HepG2 (cell line): ENCODE data around the gene MAN1C1. TPM values are rescaled to one million over a fixed set of nuclear protein-coding genes. Genes with fewer than 3 reads are reported as not detected.

Experiments
- ATAC-seq: fragments of 200-7000 bp; cut with Tn5 transposase; 3 replicates; pipeline ENCODE4 v1.9.1; 2020; ENCODE audit warnings: mild to moderate bottlenecking, moderate library complexity
- BruUV-seq: library from RNA; stranded (reverse); fragments of 400-500 nt; replicated peaks from 2 replicates; lab custom pipeline; 2021; lab: Mats Ljungman, UMichigan
- CTCF ChIA-PET: fragments of 300-600 bp; formaldehyde crosslinking; extraction: SDS; loops from one replicate; lab custom pipeline; 2021; ENCODE audit warnings: low total read pairs, inconsistent platforms, low intra/inter-chr PET ratio; lab: Yijun Ruan, JAX
- POLR2A ChIA-PET: fragments of 350-600 bp; sonication (Branson Sonifier 250); formaldehyde crosslinking; loops from one replicate; lab custom pipeline; 2020; ENCODE audit warnings: antibody characterized with exemption, inconsistent platforms; lab: Yijun Ruan, JAX
- DNase-seq: peaks from one replicate; pipeline ENCODE4 v3.0.0-alpha.2; 2015; ENCODE audit warnings: low spot score
- FAIRE-seq: peaks from 3 replicates; lab custom pipeline; 2011; peaks lifted over from hg19 to GRCh38; lab: Jason Lieb, UNC
- H2AFZ ChIP-seq: one replicate; pipeline ENCODE4 v1.6.1; 2011; ENCODE audit warnings: low read length, inconsistent platforms
- H3K27ac ChIP-seq: fragments of 300-600 bp; 3 replicates; pipeline ENCODE4 v1.8.0; 2011; ENCODE audit warnings: mixed run types, mild to moderate bottlenecking, mixed read lengths, low read length, inconsistent platforms; ENCODE audit not compliant: insufficient read depth; ENCODE audit errors: extremely low read length
- H3K27me3 ChIP-seq, 2 experiments: fragments of 200-600 bp in 1 of 2; 2 replicates in 1 of 2; 3 replicates in 1 of 2; pipeline versions ENCODE4 v1.6.0 to v1.8.0; 2011; ENCODE audit warnings: low read length in 2 of 2, mild to moderate bottlenecking in 2 of 2, moderate library complexity in 2 of 2, inconsistent platforms in 1 of 2; ENCODE audit not compliant: insufficient read depth in 2 of 2, control insufficient read depth in 1 of 2
- H3K36me3 ChIP-seq, 2 experiments: fragments of 200-600 bp in 1 of 2; replicated peaks in 1 of 2; 2 replicates in 1 of 2; 3 replicates in 1 of 2; pipeline versions ENCODE4 v1.5.1 to v1.8.0; 2011; ENCODE audit warnings: low read length in 2 of 2, inconsistent platforms in 1 of 2; ENCODE audit not compliant: insufficient read depth in 2 of 2, control insufficient read depth in 1 of 2
- H3K4me1 ChIP-seq: 2 replicates; pipeline ENCODE4 v1.5.1; 2012; ENCODE audit warnings: low read length, inconsistent platforms; ENCODE audit not compliant: insufficient read depth
- H3K4me2 ChIP-seq: 2 replicates; pipeline ENCODE4 v1.6.0; 2011; ENCODE audit warnings: low read depth, low read length, inconsistent platforms
- H3K4me3 ChIP-seq, 3 experiments: fragments of 200-600 bp in 1 of 3; sonication (generic), shearing (Covaris generic) in 1 of 3; replicated peaks in 1 of 3; 2 replicates each; pipeline ENCODE4 v1.5.1; 2011 to 2016; ENCODE audit warnings: low read length in 3 of 3, inconsistent platforms in 2 of 3, low read depth in 2 of 3, mild to moderate bottlenecking in 2 of 3, control low read depth in 1 of 3, mixed read lengths in 1 of 3; ENCODE audit not compliant: insufficient read depth in 1 of 3
- H3K79me2 ChIP-seq: one replicate; pipeline ENCODE4 v1.6.1; 2011; ENCODE audit warnings: low read length, inconsistent platforms; ENCODE audit not compliant: insufficient read depth
- H3K9ac ChIP-seq: 2 replicates; pipeline ENCODE4 v1.6.0; 2011; ENCODE audit warnings: mild to moderate bottlenecking, low read depth, low read length, inconsistent platforms; ENCODE audit not compliant: insufficient read depth
- H3K9me3 ChIP-seq: 2 replicates; pipeline ENCODE4 v1.5.1; 2012; ENCODE audit warnings: mild to moderate bottlenecking, low read length
- H4K20me1 ChIP-seq: 2 replicates; pipeline ENCODE4 v1.6.0; 2011; ENCODE audit warnings: inconsistent platforms, mild to moderate bottlenecking, low read length, moderate library complexity; ENCODE audit not compliant: insufficient read depth
- CREB1 ChIP-seq, 2 experiments: fragments of 450-650 bp in 1 of 2; IDR thresholded peaks; 2 replicates each; pipeline ENCODE4 v1.6.1; 2016 to 2017; ENCODE audit warnings: control low read depth in 1 of 2, mild to moderate bottlenecking in 1 of 2, missing compliant biosample characterization in 1 of 2, missing genetic modification characterization in 1 of 2
- DMTF1 ChIP-seq: sonication (generic); formaldehyde crosslinking; IDR thresholded peaks from 2 replicates; pipeline ENCODE4 v1.4.0; 2020; ENCODE audit warnings: mild to moderate bottlenecking, missing genetic modification reagents
- GFI1 ChIP-seq: sonication (generic); formaldehyde crosslinking; IDR thresholded peaks from 2 replicates; pipeline ENCODE4 v1.5.0; 2020; ENCODE audit warnings: missing genetic modification reagents, mild to moderate bottlenecking, borderline replicate concordance
- HMGXB4 ChIP-seq, 2 experiments: sonication (generic) in 1 of 2; formaldehyde crosslinking in 1 of 2; IDR thresholded peaks; 2 replicates each; pipeline versions ENCODE4 v1.4.0 to v1.6.1; 2018 to 2020; ENCODE audit warnings: missing genetic modification reagents in 2 of 2, borderline replicate concordance in 1 of 2, low read depth in 1 of 2, mild to moderate bottlenecking in 1 of 2, missing biosample characterization in 1 of 2
- PPARG ChIP-seq: conservative IDR thresholded peaks from 2 replicates; pipeline ENCODE4 v1.6.1; 2016; ENCODE audit warnings: missing biosample characterization, missing genetic modification reagents
- ZBED4 ChIP-seq: sonication (generic); formaldehyde crosslinking; IDR thresholded peaks from 2 replicates; pipeline ENCODE4 v1.4.0; 2020; ENCODE audit warnings: missing genetic modification reagents, borderline replicate concordance
- ZBTB37 ChIP-seq: sonication (generic); formaldehyde crosslinking; IDR thresholded peaks from 2 replicates; pipeline ENCODE4 v1.4.0; 2020; ENCODE audit warnings: mild to moderate bottlenecking, missing genetic modification reagents
- ZFP91 ChIP-seq: sonication (generic); formaldehyde crosslinking; IDR thresholded peaks from 2 replicates; pipeline ENCODE4 v1.9.0; 2022; ENCODE audit warnings: missing genetic modification reagents, mild to moderate bottlenecking, borderline replicate concordance
- ZNF674 ChIP-seq: sonication (generic); formaldehyde crosslinking; IDR thresholded peaks from 2 replicates; pipeline ENCODE4 v1.5.0; 2020; ENCODE audit warnings: low read depth, mild to moderate bottlenecking, missing genetic modification reagents
- WGBS: methylation state at CpG from one replicate; pipeline ENCODE4 v1.1.6; 2017; ENCODE audit warnings: low lambda C conversion rate; 5-methylcytosine and 5-hydroxymethylcytosine counted together
- in situ Hi-C: cut with HindIII; loops from 2 replicates; pipeline ENCODE4 v1.10.0; 2017; ENCODE audit warnings: low pct_unique_long_range_greater_than_20kb; ENCODE audit not compliant: extremely low pct_ligation_motif_present
- intact Hi-C: fragments of 100-400 bp; cut with micrococcal nuclease; formaldehyde crosslinking; loops from one replicate; pipeline ENCODE4 v1.10.0; 2022; ENCODE audit not compliant: unreplicated experiment
- polyA plus RNA-seq, 8 experiments: library from polyadenylated mRNA; depleted of rRNA in 3 of 8; stranded (reverse) in 7 of 8; unstranded in 1 of 8; fragments of >200 nt; fragmentation: Illumina TruSeq in 4 of 8; extraction: Trizol in 4 of 8; gene quantifications; 2 replicates each; pipeline versions ENCODE4 v1.2.1 to v1.2.3, GENCODE V29; 2011 to 2016; ENCODE audit warnings: low read depth in 4 of 8, missing spikeins in 1 of 8, mixed read lengths in 1 of 8; ENCODE audit not compliant: insufficient read depth in 1 of 8
- total RNA-seq, 5 experiments: library from RNA; depleted of rRNA; stranded (reverse); fragments of >200 nt; fragmentation: Illumina TruSeq; extraction: Trizol; gene quantifications; 2 replicates each; pipeline ENCODE4 v1.2.3, GENCODE V29; 2016; ENCODE audit warnings: low read depth in 1 of 5

The MAN1C1 gene
- total and polyA plus RNA-seq, 2 of the 13 experiments (the other 11 are each of a cell fraction or from before 2014, with no cell fraction given), result 0.18 to 0.49 TPM

GRCh38 chr1:25685211-25685750 is 68.7 kb downstream of the MAN1C1 start:
- no peaks in the 10 kb centered on the region for H3K36me3 ChIP-seq
- WGBS, result 34% methylated on average over 11 of the region's 11 CpGs
- H3K27ac ChIP-seq, result no peak overlapping the region
- TF ChIP-seq HMGXB4 (CRISPR knock-in tag; IDR thresholded peaks at IDR 0.05; ENCODE audit: borderline replicate concordance in 1 of 2, low read depth in 1 of 2) (no peak), ZNF674 (CRISPR knock-in tag) (no peak), ZBED4 (no peak), ZBTB37 (no peak), PPARG (CRISPR knock-in tag) (no peak), DMTF1 (CRISPR knock-in tag) (no peak), GFI1 (no peak), ZFP91 (no peak), CREB1 (IDR thresholded peaks at IDR 0.05) (no peak), CREB1 (CRISPR knock-in tag; IDR thresholded peaks at IDR 0.05) (no peak)
- no TSS peak for BruUV-seq
- ATAC-seq (no peak), DNase-seq (no peak), FAIRE-seq (no peak)
- peaks cover 0 to 44% of the 10 kb centered on the region in 2 experiments; a peak in 3 of 5 replicates for H3K27me3 ChIP-seq
- no peak overlapping the region for H2AFZ ChIP-seq
- H3K4me3 ChIP-seq, result no peak overlapping the region
- H3K9ac ChIP-seq, result no peak overlapping the region
- intact Hi-C loops, result no loop called here
- in situ Hi-C loops, result no loop called here
- no peaks in the 10 kb centered on the region for H4K20me1 ChIP-seq
- CTCF ChIA-PET, result no interaction called here
- no peaks in the 10 kb centered on the region for H3K4me1 ChIP-seq
- no peaks in the 10 kb centered on the region for H3K9me3 ChIP-seq
- H3K4me2 ChIP-seq, result no peak overlapping the region
- H3K79me2 ChIP-seq, result no peaks in the 10 kb centered on the region
- POLR2A ChIA-PET, result no interaction called here
